KOPT-K1 (cell line): ENCODE measurements around the gene NQO1.

ENCODE experiments used
- H3K27ac ChIP-seq: fragments of 200-600 bp; sonication (generic); 2 replicates; pipeline ENCODE4 v1.5.1; 2016; ENCODE audit warnings: antibody characterized with exemption, mild to moderate bottlenecking, low read depth, low read length; ENCODE audit not compliant: poor library complexity, severe bottlenecking
- H3K36me3 ChIP-seq: fragments of 200-600 bp; sonication (generic); 2 replicates; pipeline ENCODE4 v1.5.1; 2017; ENCODE audit warnings: antibody characterized with exemption, mild to moderate bottlenecking, low read length, moderate library complexity; ENCODE audit not compliant: insufficient read depth
- H3K9me3 ChIP-seq: fragments of 200-600 bp; sonication (generic); 2 replicates; pipeline ENCODE4 v1.5.1; 2017; ENCODE audit warnings: antibody characterized with exemption, low read length, mild to moderate bottlenecking; ENCODE audit not compliant: insufficient read depth, poor library complexity, severe bottlenecking

NQO1 gene

GRCh38 chr16:69724414-69724873, 1.9 kb downstream of the NQO1 start:
- no peak overlapping the region for H3K27ac ChIP-seq
- no peaks in the 10 kb centered on the region for H3K36me3 ChIP-seq
- no peaks in the 10 kb centered on the region for H3K9me3 ChIP-seq

GRCh38 chr16:69721441-69721957, 4.9 kb downstream of the NQO1 start:
- Histone ChIP-seq H3K9me3 (no peaks in the 10 kb centered on the region), H3K36me3 (no peaks in the 10 kb centered on the region), H3K27ac (no peak overlapping the region)

GRCh38 chr16:69720822-69721430, 5.4 kb downstream of the NQO1 start:
- Histone ChIP-seq H3K9me3 (no peaks in the 10 kb centered on the region), H3K27ac (no peak overlapping the region), H3K36me3 (no peaks in the 10 kb centered on the region)

- Histone ChIP-seq H3K9me3 (no peaks in the 10 kb centered on the region), H3K27ac (no peak overlapping the region), H3K36me3 (no peaks in the 10 kb centered on the region)
Observed at GRCh38 chr16:69718111-69718764, 8.1 kb downstream of the NQO1 start.

GRCh38 chr16:69717066-69717465, 9.3 kb downstream of the NQO1 start:
- Histone ChIP-seq H3K9me3 (no peaks in the 10 kb centered on the region), H3K36me3 (peaks cover 8% of the 10 kb centered on the region), H3K27ac (no peak overlapping the region)

GRCh38 chr16:69712914-69713581, 13.3 kb downstream of the NQO1 start:
- Histone ChIP-seq H3K27ac (no peak overlapping the region), H3K9me3 (no peaks in the 10 kb centered on the region), H3K36me3 (peaks cover 13% of the 10 kb centered on the region)

- Histone ChIP-seq H3K36me3 (peaks cover 13% of the 10 kb centered on the region), H3K27ac (no peak overlapping the region), H3K9me3 (no peaks in the 10 kb centered on the region)
Observed at GRCh38 chr16:69712277-69712676, 14.1 kb downstream of the NQO1 start.

GRCh38 chr16:69711115-69711740, 15.1 kb downstream of the NQO1 start:
- Histone ChIP-seq H3K9me3 (no peaks in the 10 kb centered on the region), H3K27ac (no peak overlapping the region), H3K36me3 (peaks cover 13% of the 10 kb centered on the region)

- Histone ChIP-seq H3K9me3 (no peaks in the 10 kb centered on the region), H3K36me3 (peaks cover 13% of the 10 kb centered on the region), H3K27ac (no peak overlapping the region)
Observed at GRCh38 chr16:69709456-69710084, 16.8 kb downstream of the NQO1 start.

GRCh38 chr16:69707920-69708683, 18.3 kb downstream of the NQO1 start:
- Histone ChIP-seq H3K9me3 (no peaks in the 10 kb centered on the region), H3K27ac (no peak overlapping the region), H3K36me3 (peaks cover 13% of the 10 kb centered on the region)

- Histone ChIP-seq H3K36me3 (peaks cover 4% of the 10 kb centered on the region; the same call in 1 of the 2 replicates), H3K27ac (no peak overlapping the region), H3K9me3 (no peaks in the 10 kb centered on the region)
Observed at GRCh38 chr16:69706975-69707340, 19.4 kb downstream of the NQO1 start.

GRCh38 chr16:69706256-69706974, 19.9 kb downstream of the NQO1 start:
- no peak overlapping the region for H3K27ac ChIP-seq
- no peaks in the 10 kb centered on the region for H3K9me3 ChIP-seq
- peaks cover 4% of the 10 kb centered on the region; the same call in 1 of the 2 replicates for H3K36me3 ChIP-seq

- H3K36me3 ChIP-seq: no peaks in the 10 kb centered on the region; the same call in 1 of the 2 replicates
- H3K27ac ChIP-seq: no peak overlapping the region
- no peaks in the 10 kb centered on the region for H3K9me3 ChIP-seq
Observed at GRCh38 chr16:69703638-69704037, 22.7 kb downstream of the NQO1 start.

GRCh38 chr16:69701866-69702265, 24.5 kb downstream of the NQO1 start:
- peaks cover 8% of the 10 kb centered on the region; the same call in 1 of the 2 replicates for H3K36me3 ChIP-seq
- no peak overlapping the region for H3K27ac ChIP-seq
- no peaks in the 10 kb centered on the region for H3K9me3 ChIP-seq
